ENCODE measurements around the gene NHSL2.
A peak's percentile ranks its signal among the peaks of the same experiment; 100 is the strongest.
"Not testable (repeated sequence)": the region's sequence is repeated elsewhere in the genome, so short reads cannot be mapped to it uniquely, and the experiment has no call there.

Gene NHSL2

GRCh38 chrX:72051589-72051988, 140.9 kb downstream of the NHSL2 start:
- TF ChIP-seq CTCF (IDR thresholded peaks at IDR 0.05; ENCODE audit: low read length, missing control alignments): no peak
- DNase-seq (ENCODE audit: low read depth): no peak
- no peak overlapping the region for H3K4me3 ChIP-seq (replicated peaks; ENCODE audit: low read depth, low read length)

- no peak overlapping the region for H3K4me3 ChIP-seq (replicated peaks; ENCODE audit: low read depth, low read length)
- DNase-seq (ENCODE audit: low read depth): peak; percentile 47
- TF ChIP-seq CTCF (IDR thresholded peaks at IDR 0.05; ENCODE audit: low read length, missing control alignments): no peak
Observed at GRCh38 chrX:72052415-72053090, 141.9 kb downstream of the NHSL2 start.

GRCh38 chrX:72053508-72053907, 142.9 kb downstream of the NHSL2 start:
- H3K4me3 ChIP-seq (replicated peaks; ENCODE audit: low read depth, low read length): no peak overlapping the region
- TF ChIP-seq CTCF (IDR thresholded peaks at IDR 0.05; ENCODE audit: low read length, missing control alignments): no peak
- no peak for DNase-seq (ENCODE audit: low read depth)

GRCh38 chrX:72054779-72055489, 144.3 kb downstream of the NHSL2 start:
- no peak for TF ChIP-seq CTCF (IDR thresholded peaks at IDR 0.05; ENCODE audit: low read length, missing control alignments)
- no peak for DNase-seq (ENCODE audit: low read depth)
- H3K4me3 ChIP-seq (replicated peaks; ENCODE audit: low read depth, low read length): no peak overlapping the region

GRCh38 chrX:72057331-72057730, 146.7 kb downstream of the NHSL2 start:
- TF ChIP-seq CTCF (IDR thresholded peaks at IDR 0.05; ENCODE audit: low read length, missing control alignments): no peak

GRCh38 chrX:72057849-72058248, 147.2 kb downstream of the NHSL2 start:
- H3K4me3 ChIP-seq (replicated peaks; ENCODE audit: low read depth, low read length): no peak overlapping the region
- no peak for TF ChIP-seq CTCF (IDR thresholded peaks at IDR 0.05; ENCODE audit: low read length, missing control alignments)
- DNase-seq (ENCODE audit: low read depth): no peak

More at GRCh38 chrX:72057331-72057730, 146.7 kb downstream of the NHSL2 start:
- H3K4me3 ChIP-seq (replicated peaks; ENCODE audit: low read depth, low read length): no peak overlapping the region
- DNase-seq (ENCODE audit: low read depth): no peak

GRCh38 chrX:72058346-72058745, 147.7 kb downstream of the NHSL2 start:
- not testable (repeated sequence) for DNase-seq (ENCODE audit: low read depth); H3K4me3 ChIP-seq (replicated peaks; ENCODE audit: low read depth, low read length)

Data from fibroblast of pulmonary artery (primary cell).